Measurements from ENCODE around the gene NIM1K. TPM values are rescaled to one million over a fixed set of nuclear protein-coding genes. Genes with fewer than 3 reads are reported as not detected.

The NIM1K gene
- total and polyA plus RNA-seq, 3 donors from 2014 or later, result 0.68 to 1.1 (median 0.79) TPM

DNA sequence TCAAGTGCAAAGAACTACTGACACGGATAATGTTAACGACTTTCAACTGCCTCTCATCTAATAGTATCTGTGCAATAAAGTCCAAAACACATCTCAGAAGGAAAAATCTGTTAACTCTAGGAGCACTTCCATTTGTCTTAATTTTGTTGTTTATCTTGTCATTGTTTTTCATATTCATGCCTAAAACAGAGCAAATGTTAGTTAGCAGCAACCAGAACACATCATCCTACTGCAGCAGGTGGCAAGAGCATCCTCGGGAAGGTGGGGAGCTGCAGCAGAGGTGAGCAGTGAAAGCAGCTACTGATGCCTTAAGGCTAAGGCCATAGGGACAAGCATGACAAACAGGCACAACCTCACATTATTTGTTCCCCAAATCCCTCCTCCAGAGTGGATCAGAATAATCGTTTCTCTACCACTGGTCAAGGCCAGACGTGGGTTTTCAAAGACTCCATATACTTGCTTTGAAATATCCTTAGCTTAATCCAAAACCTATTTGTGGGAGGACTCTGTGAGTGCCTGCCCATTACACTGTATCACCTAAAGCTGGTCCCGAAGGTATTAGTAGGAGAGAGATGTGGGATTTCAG lies 120.1 kb downstream of the NIM1K start:
- 13 to 16% methylated on average over 6 of the region's 6 CpGs for WGBS, 2 donors
- H3K4me3 ChIP-seq, result peak overlapping the region; percentile 93 to 94
- H3K9me3 ChIP-seq, result no peaks in the 10 kb centered on the region
- H3K27me3 ChIP-seq, result no peaks in the 10 kb centered on the region
- peaks cover 8% of the 10 kb centered on the region for H3K4me1 ChIP-seq
- H3K27ac ChIP-seq, result peak overlapping the region in 1 of 2 donors; percentile 97
- no peaks in the 10 kb centered on the region for H3K36me3 ChIP-seq (ENCODE audit: low read depth, missing control alignments)
- no peak for TF ChIP-seq POLR2A (IDR thresholded peaks at IDR 0.05)
- TF ChIP-seq CTCF (IDR thresholded peaks at IDR 0.05), result no peak
- DNase-seq, result peak; percentile 16
- intact Hi-C loops (cut with DNase I; ENCODE audit: low total_unique reads), result no loop called here

DNA sequence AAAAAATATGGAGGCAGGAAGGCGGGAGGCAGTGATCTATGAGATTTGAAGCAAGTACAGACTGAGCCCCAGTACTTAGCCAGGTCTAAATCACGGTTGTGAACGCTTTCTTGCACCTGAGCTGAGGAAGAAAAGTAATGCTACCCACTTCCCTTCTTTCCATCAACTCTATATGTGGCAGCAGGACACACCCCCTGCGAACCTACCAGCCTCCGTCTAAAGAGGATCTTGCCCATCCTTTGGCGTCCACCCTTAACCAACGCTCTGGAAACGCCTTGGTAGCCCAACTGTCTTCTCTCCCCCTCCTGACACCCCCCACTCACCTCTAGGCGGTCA lies 120.6 kb downstream of the NIM1K start:
- H3K4me1 ChIP-seq, result peaks cover 8% of the 10 kb centered on the region
- H3K36me3 ChIP-seq (ENCODE audit: low read depth, missing control alignments), result no peaks in the 10 kb centered on the region
- intact Hi-C loops (cut with DNase I; ENCODE audit: low total_unique reads), result no loop called here
- H3K27me3 ChIP-seq, result no peaks in the 10 kb centered on the region
- peak overlapping the region; percentile 97 to 99 for H3K27ac ChIP-seq
- H3K4me3 ChIP-seq, result peak overlapping the region; percentile 93 to 94
- DNase-seq, result no peak
- no peak for TF ChIP-seq POLR2A (IDR thresholded peaks at IDR 0.05)
- TF ChIP-seq CTCF (IDR thresholded peaks at IDR 0.05), result no peak
- H3K9me3 ChIP-seq, result no peaks in the 10 kb centered on the region
- 1% methylated on average over 9 of the region's 9 CpGs for WGBS, 2 donors

DNA sequence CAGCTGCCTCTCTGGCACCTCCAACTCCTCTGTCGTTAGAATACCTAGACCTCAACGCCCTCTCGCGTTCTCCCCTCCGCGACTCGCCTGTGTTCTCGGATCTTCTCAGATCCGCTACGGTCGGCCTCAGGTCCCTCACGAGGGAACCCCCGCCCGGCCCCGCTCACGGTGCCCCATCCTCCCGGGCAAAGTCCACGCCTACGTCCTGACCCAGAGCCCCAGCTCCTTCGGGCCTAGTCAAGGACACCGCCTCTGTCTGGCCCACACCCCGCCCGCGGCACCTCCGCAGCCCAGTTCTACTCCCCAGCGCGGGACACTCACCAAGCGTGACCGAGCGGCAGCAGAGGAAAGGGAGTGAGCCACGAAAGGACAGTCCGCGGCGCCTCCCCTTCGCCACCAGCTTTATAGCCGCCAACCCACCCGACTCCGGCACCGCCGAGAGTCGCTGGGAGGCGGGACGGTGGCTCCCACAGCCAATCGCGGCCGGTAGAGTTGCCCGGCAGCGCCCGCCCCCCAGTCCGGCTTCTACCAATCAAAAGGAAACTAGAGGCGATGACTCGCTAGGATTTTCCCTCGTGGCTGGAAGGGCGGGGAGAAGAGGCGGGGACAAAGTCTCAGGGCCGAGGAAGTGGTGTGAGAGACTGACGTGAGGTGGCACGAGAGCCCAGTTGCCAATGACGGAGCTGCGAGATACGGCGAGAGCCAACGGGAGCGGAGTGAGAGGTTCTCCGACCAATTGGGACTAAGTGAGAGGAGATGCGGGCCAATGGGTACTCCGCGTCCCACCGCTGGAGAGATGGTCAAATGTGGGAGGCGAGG lies 121.2 kb downstream of the NIM1K start, which contains the start of gene HMGCS1:
Gene HMGCS1 (minus strand): TSS at position 378 of the 819 bp plus-strand sequence. CDS start 14,447 bp downstream, outside the sequence.
- Histone ChIP-seq H3K27ac (peak within 1 kb of the TSS; percentile 97 to 99), H3K36me3 (ENCODE audit: low read depth, missing control alignments) (no peaks in the 10 kb centered on the region), H3K9me3 (no peaks in the 10 kb centered on the region), H3K27me3 (no peaks in the 10 kb centered on the region), H3K4me1 (peaks cover 8% of the 10 kb centered on the region), H3K4me3 (peak within 1 kb of the TSS; percentile 93 to 94)
- DNase-seq, result peak; percentile 99
- intact Hi-C loops (cut with DNase I; ENCODE audit: low total_unique reads), result no loop called here
- TF ChIP-seq CTCF (IDR thresholded peaks at IDR 0.05), result no peak
- TF ChIP-seq POLR2A (IDR thresholded peaks at IDR 0.05), result peak; percentile 91
- 1% methylated on average over 36 to 70 of the region's 70 CpGs for WGBS, 2 donors

DNA sequence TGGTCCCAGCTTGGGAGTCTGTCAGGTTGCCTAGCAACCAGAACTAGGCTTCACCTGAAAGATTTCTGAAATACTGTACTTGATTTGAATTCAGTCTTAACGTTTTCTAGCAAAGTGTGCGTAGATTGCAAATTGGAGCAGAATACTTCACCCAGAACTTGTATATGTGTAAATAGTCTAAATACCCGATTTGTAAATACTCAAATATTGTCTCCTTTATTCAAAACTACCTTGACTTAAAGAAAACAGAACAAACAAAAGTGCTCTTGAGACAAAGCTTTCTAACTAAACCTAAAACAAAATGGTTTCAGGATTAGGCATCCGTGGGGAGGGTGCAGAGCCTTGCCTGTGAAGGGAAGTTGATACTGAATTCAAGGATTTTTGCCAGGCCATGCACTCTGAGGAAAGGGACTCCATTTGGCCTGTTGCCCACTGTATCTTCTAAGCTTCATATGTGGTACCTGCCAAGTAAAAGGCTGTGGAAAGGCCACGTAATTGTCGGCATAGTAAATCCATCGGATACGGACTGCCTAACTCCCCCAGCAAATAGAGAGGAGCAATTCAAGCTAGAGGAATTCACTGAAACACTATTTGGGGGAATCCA lies 121.9 kb downstream of the NIM1K start:
- TF ChIP-seq CTCF (IDR thresholded peaks at IDR 0.05) (no peak), POLR2A (IDR thresholded peaks at IDR 0.05) (no peak)
- Histone ChIP-seq H3K4me3 (peak overlapping the region; percentile 93 to 94), H3K36me3 (ENCODE audit: low read depth, missing control alignments) (no peaks in the 10 kb centered on the region), H3K9me3 (no peaks in the 10 kb centered on the region), H3K27ac (peak overlapping the region; percentile 16 to 97), H3K27me3 (no peaks in the 10 kb centered on the region), H3K4me1 (peaks cover 8% of the 10 kb centered on the region)
- peak; percentile 26 for DNase-seq
- 8 to 19% methylated on average over 8 of the region's 8 CpGs for WGBS, 2 donors
- intact Hi-C loops (cut with DNase I; ENCODE audit: low total_unique reads), result no loop called here

All from testis (tissue), 3 donors.